DMS153 treated with DMSO at 0.1 percent for 48 hours (cell line): ENCODE measurements around the gene LYRM7.
"Not testable (repeated sequence)": the region's sequence is repeated elsewhere in the genome, so short reads cannot be mapped to it uniquely, and the experiment has no call there.

Experiments
- DNase-seq: peaks from one replicate; lab custom pipeline; 2025; ENCODE audit not compliant: unreplicated experiment; lab: John Stamatoyannopoulos, UW

LYRM7 gene

DNA sequence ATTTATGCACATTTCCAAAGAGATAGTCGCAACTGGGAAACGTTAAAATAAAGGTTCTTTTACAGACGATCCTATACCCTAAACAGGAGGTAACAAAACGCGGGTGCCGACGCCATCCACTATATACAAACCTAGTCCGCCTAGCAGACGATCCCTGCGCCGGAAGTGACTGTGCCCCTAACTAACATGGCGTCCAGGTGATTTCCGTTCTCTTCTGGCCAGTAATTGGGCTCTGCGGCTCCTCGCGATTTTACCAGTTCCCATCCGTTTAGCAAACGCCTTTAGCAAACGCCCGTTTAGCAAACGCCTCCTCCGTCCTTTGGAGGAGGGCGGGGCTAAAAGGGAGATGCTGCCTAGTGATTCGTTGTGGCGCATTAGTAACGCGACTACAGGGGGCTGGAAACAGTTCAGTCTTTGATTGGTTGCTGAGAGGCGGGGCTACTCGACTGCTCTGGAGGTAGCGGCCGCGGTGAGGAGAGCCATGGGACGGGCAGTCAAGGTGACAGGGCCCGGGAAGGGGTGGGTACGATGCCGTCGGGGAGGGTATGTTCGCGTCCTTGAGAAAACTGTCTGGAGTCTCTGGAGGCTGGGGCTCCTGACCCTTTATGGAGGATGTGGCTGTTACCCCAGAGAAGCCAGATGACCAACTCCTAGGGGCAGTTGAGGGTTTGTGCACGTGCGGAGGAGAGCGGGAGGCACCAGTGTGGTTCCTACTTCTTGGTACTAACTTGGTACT, at the start of gene LYRM7:
TSS of gene LYRM7 (plus strand) at position 405 of the 736 bp plus-strand sequence. CDS start at position 482, 77 bp downstream.
- peak; percentile 85 for DNase-seq

DNA sequence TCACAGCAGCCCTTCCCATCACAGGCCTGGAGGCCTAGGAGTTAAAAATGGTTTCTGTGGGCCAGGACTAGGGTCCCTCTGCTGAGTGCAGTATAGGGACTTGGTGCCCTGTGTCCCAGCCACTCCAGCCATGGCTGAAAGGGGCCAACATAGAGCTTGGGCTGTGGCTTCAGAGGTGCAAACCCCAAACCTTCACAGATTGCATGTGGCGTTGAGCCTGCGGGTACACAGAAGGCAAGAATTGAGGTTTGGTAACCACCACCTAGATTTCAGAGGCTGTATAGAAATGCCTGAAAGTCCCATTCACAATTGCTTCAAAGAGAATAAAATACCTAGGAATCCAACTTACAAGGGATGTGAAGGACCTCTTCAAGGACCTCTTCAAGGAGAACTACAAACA, 43.5 kb upstream of the LYRM7 start:
- not testable (repeated sequence) for DNase-seq

DNA sequence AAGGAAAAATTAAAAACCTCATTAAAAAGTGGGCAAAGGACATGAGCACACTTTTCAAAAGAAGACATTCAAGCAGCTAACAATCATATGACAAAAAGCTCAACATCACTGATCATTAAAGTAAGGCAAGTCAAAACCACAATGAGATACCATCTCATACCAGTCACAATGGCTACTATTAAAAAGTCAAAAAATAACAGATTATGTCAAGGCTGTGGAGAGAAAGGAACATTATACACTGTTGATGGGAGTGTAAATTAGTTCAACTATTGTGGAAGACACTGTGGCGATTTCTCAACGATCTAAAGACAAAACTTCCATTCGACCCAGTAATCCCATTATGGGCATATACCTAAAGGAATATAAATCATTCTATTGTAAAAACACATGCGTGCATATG, 41.4 kb upstream of the LYRM7 start:
- DNase-seq: no peak

DNA sequence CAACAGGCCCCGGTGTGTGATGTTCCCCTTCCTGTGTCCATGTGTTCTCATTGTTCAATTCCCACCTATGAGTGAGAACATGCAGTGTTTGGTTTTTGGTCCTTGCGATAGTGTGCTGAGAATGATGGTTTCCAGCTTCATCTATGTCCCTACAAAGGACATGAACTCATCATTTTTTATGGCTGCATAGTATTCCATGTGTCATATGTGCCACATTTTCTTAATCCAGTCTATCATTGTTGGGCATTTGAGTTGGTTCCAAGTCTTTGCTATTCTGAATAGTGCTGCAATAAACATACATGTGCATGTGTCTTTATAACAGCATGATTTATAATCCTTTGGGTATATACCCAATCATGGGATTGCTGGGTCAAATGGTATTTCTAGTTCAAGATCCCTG, 37.7 kb upstream of the LYRM7 start:
- not testable (repeated sequence) for DNase-seq

DNA sequence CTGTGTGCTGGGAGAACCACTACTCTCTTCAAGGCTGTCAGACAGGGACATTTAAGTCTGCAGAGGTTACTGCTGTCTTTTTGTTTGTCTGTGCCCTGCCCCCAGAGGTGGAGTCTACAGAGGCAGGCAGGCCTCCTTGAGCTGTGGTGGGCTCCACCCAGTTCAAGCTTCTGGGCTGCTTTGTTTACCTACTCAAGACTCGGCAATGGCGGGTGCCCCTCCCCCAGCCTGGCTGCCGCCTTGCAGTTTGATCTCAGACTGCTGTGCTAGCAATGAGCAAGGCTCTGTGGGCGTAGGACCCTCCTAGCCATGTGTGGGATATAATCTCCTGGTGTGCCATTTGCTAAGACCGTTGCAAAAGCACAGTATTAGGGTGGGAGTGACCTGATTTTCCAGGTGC, 32.3 kb upstream of the LYRM7 start:
- DNase-seq: not testable (repeated sequence)

DNA sequence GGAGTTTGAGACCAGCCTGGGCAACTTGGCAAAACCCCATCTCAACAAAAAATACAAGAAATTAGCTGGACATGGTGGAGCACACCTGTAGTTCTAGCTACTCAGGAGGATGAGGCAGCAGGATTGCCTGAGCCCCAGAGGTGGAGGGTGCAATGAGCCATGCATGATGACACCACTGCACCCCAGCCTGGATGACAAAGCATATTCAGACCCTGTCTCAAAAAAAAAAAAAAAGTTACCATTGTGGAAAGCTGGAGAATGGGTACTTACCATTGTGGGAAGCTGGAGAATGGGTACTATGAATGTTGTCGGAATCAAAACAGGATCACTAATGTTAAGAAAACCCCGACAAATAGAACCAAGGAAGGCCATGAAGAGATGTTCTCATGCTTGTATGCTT, 31.4 kb upstream of the LYRM7 start:
- DNase-seq: no peak

DNA sequence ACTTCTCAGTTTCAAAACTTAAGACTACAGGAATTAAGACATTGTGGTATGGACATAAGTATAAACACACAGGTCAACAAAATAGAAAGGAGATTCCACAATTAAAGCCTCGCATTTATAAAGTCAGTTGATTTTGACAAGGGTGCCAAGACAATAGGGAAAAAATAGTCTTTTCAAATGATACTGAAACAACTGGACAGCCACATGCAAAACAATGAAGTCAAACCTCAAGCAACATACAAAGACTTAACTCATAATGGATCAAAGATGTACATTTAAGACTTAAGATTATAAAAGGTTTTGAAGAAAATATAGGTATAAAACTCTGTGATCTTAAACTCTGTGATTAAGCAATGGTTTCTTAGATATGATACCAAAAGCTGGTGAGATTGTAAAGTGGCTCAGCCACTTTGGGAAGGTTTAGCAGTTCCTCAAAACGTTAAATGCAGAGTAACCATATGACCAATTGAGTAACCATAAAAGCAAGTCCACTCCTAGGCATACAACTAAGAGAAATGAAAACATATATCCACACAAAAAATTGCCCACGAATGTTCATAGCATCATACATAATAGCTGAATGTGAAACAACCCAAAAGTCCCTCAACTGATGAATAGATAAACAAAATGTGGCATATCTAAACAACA, 27.6 kb upstream of the LYRM7 start:
- no peak for DNase-seq

DNA sequence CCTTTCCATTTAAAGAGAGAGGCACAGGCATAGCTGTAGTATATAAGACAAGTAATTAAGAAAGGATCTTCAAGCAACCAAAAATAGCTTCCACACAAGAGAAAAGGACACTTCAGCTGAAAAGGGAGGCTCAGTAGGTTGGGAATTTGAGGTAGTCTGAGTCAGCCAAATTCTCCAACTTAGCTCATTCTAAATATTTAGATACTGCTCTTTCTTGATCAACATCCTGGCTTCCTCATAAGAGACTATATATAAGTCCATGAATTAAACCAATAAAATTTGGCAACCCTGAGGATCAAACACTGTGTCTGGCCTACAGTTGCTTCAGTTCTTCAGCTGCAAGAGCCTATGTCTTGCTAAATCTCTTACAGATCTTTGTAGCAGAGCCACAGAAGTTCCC, 23.5 kb upstream of the LYRM7 start:
- DNase-seq: no peak

DNA sequence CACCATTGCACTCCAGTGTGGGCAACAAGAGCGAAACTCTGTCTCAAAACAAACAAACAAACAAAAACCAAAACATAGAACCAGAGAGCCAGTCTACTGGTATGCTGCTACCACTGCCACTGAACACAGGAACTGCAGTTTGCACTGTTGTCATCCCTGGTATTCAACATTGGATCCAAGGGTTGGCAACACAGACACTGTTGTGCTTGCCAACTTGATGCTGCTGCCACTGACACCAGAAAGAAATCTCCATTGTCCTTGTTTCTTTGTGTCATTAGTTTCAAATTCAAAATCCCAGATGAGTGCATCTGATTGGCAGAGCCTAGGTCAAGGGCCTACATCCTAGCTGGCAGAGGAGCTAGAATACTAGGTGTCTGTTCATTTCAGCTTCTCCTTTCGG, 21.9 kb upstream of the LYRM7 start:
- DNase-seq: no peak

DNA sequence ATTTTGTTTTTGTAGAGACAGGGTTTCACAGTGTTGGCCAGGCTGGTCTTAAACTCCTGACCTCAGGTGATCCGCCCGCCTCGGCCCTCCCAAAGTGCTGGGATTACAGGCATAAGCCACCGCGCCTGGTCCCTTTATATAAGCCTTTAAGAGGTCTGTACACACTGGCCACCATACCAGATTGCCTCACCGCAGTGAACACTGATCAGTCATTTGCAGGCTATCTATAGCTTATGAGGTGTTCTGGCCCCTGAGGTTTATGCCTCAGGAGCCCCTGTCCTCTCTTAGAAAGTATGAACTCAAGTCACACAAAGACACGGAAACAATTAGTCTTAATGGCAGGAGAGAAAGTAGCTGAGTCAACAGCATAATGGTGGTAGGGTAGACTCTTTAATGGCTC, 20.3 kb upstream of the LYRM7 start:
- DNase-seq: no peak

DNA sequence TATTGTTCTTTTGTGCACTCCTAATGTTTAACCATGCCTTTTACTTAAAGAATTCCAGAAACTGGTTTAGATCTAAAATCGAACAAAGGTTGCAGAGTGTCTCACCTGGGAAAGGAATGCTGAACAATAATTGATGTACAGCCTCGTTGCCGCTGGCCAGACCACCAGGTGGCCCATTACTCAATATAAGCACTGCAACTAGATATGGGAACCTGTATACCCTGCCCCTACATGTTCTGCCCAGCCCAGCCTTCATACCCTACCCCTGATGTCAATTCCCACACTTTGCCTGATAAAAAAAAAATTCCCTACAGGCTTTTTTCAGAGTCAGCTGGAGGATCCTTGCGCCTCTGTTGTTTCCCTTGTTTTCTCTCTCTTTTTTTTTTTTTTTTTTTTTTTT, 19.5 kb upstream of the LYRM7 start:
- no peak for DNase-seq

DNA sequence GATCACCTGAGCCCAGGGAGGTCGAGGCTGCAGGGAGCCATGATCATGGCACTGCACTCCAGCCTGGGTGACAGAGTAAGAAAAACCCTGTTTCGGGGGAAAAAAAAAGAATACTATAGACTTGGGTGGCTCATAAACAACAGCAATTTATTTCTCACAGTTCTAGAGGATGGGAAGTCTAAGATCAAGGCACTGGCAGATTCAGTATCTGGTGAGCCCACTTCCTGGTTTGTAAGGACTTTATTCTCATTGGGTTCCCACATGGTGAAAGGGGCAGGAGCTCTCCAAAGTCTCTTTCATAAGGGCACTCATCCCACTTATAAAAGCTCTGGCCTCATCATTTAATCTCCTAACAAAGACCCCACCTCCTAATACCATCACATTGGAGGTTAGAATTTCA, 14.4 kb upstream of the LYRM7 start:
- DNase-seq: no peak

DNA sequence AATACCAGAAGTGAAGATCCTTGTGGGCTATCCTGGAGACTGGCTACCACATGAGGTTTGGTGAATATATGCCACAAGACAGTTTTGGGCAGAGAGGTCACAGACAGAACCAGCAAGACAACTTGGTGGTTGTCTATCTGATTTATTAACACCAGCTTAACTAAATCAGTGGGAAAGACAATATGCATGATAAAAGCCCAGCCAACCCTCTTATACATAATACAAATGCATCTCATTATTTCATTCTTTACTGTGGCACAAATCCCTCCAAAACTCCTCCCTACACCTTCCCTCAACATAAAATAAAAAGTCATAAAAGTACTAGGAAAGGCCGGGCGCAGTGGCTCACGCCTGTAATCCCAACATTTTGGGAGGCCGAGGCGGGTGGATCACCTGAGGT, 13.8 kb upstream of the LYRM7 start:
- DNase-seq: no peak

DNA sequence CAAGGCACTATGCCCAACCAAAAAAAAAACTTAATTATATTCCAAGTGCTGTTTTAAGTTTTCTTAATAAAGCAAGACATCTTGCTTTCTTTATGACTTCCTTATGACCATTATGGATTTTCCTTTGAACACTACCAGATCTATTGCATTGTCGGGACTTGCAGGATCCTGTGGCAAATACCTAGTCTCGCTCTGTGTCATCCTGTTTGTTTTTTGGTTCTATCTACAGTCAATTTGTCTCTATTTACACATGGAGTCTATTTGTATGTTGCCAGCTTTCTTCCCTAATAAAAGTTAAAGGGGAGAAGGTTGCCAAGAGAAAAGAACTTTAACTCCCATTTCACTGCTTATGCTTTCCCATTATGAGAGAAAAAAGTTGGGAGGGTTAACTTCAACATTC, 10.6 kb upstream of the LYRM7 start:
- no peak for DNase-seq

DNA sequence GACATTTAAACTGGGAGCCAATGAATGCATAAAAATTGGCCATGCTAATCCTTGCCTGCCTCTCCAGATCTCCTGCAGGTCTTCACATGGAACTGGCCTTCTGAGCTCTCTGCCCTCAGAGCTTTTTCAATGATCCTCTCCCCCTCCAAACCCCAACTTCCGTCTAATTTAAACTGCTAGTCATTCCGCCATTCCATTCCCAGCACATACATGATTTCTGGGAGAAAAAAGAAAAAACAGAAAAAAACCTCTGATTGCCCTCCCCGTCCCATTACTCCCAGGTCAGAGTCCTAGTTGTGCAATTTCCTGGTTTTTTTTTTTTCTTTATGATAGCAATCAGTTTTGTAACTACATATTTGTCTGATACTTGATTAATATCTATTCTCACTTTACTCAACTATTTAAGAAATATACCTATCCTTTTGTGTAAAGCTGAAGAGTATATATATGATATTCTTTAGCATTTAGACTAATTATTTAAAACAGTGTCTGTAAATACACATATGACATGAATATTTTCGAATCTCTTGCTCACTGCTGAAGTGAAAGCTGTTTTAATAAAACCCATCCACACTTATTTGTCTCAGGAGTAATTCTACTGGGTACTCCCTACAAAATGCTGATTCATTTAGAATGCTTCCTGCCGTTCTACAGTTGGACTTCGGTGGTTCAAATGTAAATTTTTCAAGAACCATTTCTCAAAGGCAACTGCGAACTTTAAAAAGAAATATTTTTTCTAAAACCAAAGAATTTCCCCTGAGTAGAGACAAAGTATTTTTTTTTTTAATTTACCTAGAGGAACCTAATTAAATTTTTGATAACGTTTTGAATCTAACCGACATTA, 7.2 kb upstream of the LYRM7 start:
- DNase-seq: no peak

DNA sequence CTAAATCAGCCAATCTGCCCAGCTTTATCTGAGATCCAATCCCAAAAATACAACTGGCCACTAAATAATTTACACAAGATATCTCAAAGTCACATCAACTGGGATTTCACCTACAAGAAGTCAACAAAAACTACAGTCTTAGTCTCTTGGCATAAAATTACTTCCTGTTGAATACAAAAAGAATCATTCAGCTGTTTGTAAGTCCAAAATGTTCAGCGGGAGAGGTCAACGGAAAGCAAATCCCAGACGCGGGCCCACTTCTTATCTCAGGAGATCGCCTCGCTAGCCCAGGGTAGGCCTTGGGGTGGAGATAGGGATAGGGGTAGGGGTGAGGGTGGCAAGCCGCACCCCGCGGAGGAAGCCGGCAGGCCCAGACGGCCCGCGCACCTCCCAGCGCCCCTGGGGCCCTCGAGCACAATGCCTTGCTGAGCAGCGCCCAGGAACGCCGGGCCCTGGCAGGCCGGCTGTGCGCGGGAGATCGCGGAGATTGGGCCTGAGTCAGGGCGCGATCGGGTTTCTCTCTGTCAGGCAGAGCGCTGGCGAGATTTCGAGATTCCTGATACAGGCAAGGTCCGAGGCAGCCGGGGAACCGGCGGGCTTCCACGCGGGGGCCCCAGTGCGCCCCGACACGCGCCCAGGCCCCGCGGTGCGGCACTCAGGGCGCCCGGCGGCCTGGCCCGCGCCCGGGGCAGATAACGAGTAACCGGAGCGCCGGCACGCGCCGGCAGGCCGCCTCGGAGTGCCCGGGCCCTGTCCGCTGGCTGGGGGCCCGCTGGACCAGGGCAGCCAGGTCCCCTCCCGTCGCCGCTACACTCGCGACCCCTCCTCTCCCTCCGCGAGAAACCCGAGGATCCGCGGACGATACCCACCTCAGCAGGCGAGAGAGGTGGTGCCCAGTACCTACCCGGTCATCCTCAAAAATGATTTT, 6.3 kb upstream of the LYRM7 start:
- DNase-seq: peak; percentile 11

DNA sequence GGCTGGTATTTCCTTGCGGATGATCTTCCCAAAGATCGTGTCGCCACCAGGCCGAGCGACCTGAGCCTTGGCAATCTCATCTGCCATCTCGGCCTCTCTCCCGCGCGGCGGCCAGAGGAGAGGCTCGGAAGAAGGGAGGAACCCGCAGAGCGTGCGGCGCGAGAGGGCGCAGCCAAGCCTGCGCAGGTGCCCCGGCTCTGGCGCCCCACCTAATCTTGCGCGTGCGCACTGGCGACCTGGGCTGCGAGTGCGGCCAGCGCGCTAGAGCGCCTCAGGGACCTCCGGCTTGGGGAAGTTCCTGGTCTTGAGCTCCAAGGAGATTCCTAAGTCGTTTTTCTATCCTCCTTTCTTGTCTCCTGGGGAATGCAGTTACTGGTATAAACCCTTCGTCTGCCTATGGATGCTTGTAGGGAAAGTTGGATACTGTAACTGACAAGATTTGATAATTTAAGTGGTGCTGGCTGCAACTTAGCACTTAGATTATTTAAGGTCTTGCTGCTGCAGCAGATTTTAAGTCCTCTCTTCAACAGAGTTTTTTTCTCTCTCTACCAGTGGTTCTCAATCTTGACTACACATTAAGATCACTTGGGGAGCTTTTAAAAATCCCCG, 5.5 kb upstream of the LYRM7 start, which contains the start of gene HINT1:
TSS of gene HINT1 (minus strand) at position 138 of the 609 bp plus-strand sequence. CDS start at position 87, 51 bp downstream.
- DNase-seq: peak; percentile 41

DNA sequence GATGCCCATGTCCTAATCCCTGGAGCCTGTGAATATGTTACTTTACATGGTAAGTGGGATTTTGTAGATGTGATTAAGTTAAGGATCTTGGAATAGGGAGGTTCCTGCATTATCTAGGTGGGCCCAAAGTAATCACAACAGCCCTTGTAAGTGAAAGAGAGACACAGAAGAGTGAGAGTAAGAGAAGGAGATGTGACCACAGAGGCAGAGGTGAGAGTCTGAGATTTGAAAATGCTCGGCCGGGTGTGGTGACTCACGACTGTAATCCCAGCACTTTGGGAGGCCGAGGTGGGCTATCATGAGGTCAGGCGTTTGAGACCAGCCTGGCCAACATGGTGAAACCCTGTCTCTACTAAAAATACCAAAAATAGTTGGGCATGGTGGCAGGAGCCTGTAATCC, 3.1 kb upstream of the LYRM7 start:
- DNase-seq: no peak

DNA sequence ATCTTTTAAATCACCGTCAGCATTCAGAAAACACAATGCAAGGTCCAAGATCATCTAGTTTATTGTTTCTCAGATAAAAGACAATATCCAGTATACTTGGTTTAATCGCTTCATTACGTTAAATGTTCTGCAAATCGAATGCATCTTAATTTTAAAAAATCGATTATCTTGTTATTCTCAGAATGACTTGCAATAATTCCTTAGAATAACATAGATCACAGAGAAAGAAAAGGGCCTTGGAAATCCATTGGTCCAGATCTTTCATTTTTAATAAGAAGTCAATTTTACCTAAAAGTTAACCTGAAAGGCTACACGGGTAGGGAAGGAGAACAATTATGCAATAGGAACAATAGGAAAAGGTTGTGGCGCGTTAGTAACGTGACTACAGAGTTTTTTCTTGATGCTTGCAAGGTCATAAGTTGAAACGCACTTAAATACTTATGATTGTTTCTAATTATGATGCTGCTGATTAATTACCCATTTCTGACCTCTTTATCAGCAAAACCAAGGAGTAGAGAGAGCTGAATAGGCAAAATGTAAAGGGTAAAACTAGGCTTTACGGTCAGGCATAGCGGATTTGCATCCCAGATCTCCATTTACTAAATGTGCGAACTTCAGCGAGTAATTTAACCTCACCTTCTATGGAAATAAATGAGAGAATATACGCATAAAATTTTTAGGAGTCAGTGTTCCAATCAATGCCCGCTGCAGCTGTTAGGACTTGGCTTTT, 769 bp upstream of the LYRM7 start:
- DNase-seq: no peak
